Tibial nerve (tissue), 4 donors: ENCODE measurements around the gene SCRG1.

ENCODE experiments used
- EP300 ChIP-seq, 2 donors: sonication (generic); formaldehyde crosslinking; IDR thresholded peaks; one replicate each; pipeline ENCODE4 v1.6.1; 2017; ENCODE audit warnings: antibody characterized with exemption in 2 of 2, mild to moderate bottlenecking in 1 of 2
- POLR2A ChIP-seq, 2 donors: fragments of 450-650 bp; IDR thresholded peaks; one replicate each; pipeline ENCODE4 v1.6.1; 2017; ENCODE audit warnings: antibody characterized with exemption in 2 of 2, mild to moderate bottlenecking in 2 of 2, moderate library complexity in 2 of 2
- TF ChIP-seq, protein P1 (sequence below), 5 experiments: fragments of 200-600 bp in 3 of 5; fragments of 450-650 bp in 2 of 5; sonication (generic) in 3 of 5; IDR thresholded peaks; one replicate each; pipeline ENCODE4 v1.5.1; 2016 to 2019; ENCODE audit warnings: antibody characterized with exemption in 5 of 5, mild to moderate bottlenecking in 3 of 5, moderate library complexity in 2 of 5

DNA sequence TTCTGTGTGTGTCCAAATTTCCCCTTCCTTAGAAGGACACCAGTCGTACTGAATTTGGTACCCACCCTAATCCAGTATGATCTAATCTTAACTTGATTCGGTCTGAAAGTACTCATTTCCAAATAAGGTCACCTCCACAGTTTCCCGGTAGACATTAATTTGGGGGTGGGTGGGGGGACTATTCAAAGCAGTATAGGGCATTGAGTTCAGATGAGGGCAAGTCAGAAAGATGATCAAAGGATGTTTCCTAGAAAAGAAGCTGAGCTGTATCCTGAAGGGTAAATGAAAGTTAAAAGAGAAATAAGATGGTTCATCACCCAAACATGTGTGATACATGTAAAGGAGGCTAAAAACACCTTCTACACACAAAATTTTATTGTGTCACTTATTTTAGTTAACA is 42.0 kb upstream of the SCRG1 start:
- no peak for TF ChIP-seq EP300 (IDR thresholded peaks at IDR 0.05)
- no peak for TF ChIP-seq POLR2A (IDR thresholded peaks at IDR 0.05)
- TF ChIP-seq, protein P1, sequence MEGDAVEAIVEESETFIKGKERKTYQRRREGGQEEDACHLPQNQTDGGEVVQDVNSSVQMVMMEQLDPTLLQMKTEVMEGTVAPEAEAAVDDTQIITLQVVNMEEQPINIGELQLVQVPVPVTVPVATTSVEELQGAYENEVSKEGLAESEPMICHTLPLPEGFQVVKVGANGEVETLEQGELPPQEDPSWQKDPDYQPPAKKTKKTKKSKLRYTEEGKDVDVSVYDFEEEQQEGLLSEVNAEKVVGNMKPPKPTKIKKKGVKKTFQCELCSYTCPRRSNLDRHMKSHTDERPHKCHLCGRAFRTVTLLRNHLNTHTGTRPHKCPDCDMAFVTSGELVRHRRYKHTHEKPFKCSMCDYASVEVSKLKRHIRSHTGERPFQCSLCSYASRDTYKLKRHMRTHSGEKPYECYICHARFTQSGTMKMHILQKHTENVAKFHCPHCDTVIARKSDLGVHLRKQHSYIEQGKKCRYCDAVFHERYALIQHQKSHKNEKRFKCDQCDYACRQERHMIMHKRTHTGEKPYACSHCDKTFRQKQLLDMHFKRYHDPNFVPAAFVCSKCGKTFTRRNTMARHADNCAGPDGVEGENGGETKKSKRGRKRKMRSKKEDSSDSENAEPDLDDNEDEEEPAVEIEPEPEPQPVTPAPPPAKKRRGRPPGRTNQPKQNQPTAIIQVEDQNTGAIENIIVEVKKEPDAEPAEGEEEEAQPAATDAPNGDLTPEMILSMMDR (IDR thresholded peaks at IDR 0.05), result no peak
